SK-N-MC (cell line): ENCODE measurements around the gene SRD5A3.

Source experiments
- EZH2 ChIP-seq: fragments of 200-600 bp; sonication (generic); IDR thresholded peaks from one replicate; pipeline ENCODE4 v1.6.1; 2017; ENCODE audit warnings: antibody characterized with exemption
- FOXP2 ChIP-seq: optimal IDR thresholded peaks from 2 replicates; pipeline ENCODE3; 2011; ENCODE audit warnings: mild to moderate bottlenecking, moderate library complexity; ENCODE audit not compliant: insufficient read depth; ENCODE audit errors: extremely low read length, control extremely low read depth
- POLR2AphosphoS5 ChIP-seq: IDR thresholded peaks from 2 replicates; pipeline ENCODE4 v1.6.1; 2012; ENCODE audit warnings: mild to moderate bottlenecking, low read depth, low read length, borderline replicate concordance

DNA sequence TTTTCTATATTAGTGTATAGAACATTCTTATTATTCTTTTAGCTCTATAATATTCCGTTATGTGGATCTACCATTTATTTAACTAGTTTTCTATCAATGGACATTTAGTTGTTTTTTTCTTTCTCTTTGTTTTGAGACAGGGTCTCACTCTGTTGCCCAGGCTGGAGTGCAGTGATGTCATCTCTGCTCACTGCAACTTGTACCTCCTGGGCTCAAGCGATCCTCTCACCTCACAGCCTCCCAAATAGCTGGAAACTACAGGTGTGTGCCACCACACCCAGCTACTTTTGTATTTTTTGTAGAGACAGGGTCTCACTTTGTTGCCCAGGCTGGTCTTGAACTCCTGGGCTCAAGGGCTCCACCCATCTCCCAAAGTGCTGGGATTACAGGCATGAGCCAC, 60.5 kb downstream of the SRD5A3 start:
- TF ChIP-seq EZH2, result no peak
- TF ChIP-seq POLR2AphosphoS5, result no peak
- TF ChIP-seq FOXP2, result no peak
